NCI-H1092 (cell line): ENCODE measurements around the gene PYGM.

Source experiments
- DNase-seq: peaks from one replicate; lab custom pipeline; 2025; lab: John Stamatoyannopoulos, UW

PYGM gene

DNA sequence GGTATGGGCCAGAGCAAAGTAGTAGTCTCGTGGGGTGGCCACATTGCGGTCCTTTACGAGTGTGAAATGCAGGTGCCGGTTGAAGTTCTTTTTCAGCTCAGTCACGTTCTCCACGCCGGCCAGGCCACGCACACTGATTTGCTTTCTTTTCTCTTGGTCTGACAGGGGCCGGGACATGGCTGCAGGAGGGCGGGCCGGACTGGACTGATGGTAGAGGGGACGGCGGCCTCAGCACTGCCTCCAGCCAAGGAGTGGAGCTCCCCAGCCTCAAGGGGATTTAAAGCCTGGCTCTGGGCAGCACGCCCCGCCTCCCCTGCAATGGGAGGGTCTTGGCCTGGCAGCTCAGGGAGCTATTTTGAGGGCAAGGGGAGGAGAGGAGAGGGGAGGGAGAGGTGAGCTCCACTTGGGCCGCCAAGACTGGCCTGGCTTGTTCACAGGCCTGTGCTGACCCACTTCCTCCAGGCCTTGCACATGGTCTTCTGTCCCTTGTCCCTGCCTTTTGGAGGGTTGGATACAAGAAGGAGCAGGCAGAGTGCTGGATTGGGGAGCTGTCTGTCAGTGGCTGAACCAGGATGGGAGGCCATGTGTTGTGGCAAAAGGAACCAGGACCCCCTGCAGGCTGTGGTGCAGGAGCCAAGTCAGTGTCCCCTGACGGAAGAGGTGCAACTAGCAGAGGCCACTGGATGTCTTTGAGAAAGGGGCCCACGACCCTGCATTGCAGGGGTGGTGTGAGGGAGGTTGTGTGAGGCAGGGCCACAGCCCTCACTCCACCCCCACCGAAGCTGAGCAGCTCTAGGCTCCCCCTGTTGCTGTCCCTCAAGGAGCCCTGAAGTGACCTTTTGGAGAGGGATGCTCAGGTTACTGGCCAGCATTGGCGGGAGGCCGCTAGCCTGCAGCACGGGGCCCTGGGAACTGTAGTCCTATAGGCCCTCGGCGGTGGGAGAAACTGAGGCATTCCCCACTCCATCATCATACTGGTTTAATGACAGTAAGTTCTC lies at the start of gene PYGM:
Gene PYGM (minus strand): TSS at position 253 of the 998 bp plus-strand sequence. CDS start 76 bp downstream, at position 177.
- no peak for DNase-seq

- no peak for DNase-seq
Measured at GRCh38 chr11:64805481-64805880, 45.7 kb upstream of the PYGM start.

- DNase-seq = no peak
Measured at GRCh38 chr11:64804346-64805210, 44.8 kb upstream of the PYGM start.

DNA sequence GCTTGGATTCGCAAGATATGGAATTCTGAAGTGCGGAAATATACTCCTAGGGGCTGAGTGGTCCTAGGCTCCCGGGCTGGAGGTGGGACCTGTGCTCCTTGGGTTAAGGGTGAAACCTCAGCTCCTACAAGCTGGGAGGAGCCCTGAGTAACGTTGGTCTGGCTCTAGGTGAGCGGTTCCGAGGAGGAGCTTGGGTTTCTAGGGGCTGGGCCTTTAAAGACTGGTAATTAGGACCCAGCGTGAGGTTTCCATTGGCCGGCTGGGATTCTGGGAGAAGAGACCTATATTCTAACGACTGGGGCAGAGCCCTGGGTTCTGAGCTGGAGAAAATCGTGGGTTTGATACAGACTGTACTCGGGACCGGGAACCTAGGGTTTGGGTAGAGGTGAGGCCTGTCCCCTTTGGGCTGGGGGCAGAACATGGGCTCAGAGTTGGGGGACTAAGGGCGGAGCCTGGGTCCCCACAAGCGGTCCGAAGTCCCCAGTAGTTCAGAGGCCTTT lies 44.1 kb upstream of the PYGM start:
- no peak for DNase-seq

DNA sequence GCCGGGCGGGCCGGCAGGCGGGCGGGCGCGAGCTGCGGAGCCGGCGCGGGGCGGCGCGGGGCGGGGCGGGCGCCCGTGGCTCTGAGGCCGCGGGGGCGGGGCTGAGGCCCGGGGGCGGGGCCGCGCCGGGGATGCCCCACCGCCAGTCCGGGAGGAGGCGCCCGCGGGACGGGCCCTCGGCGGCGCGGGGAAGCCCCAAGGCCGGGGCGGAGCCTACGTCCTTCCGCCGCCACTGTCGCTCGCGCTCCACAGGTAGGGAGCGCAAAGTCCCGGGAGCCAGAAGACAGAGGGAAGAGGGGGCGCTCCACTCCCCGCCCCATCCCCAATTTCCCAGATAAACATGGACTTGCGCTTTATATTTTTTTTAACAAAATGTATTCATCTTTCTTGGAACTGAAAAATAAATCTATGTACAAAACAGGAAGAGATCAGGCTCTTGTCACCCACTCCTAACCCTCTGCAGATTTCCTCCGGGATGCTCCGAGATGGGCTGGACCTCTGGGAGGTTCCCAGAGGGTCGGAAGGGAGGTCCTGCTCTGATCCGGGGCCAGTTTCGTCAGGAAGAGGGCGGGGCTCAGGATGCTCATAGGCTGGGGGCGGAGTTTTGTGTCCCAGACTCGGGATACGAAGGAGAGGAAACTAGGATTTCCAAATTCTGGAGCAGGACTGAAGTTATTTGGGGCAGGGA lies 43.5 kb upstream of the PYGM start, which contains the start of gene MAP4K2:
Gene MAP4K2 (minus strand): TSS at position 57 of the 688 bp plus-strand sequence. CDS start 65 bp downstream, outside the sequence.
- peak; percentile 84 for DNase-seq

- no peak for DNase-seq
Measured at GRCh38 chr11:64802370-64803157, 42.8 kb upstream of the PYGM start.

- DNase-seq = no peak
Measured at GRCh38 chr11:64801561-64802369, 42.0 kb upstream of the PYGM start.

DNA sequence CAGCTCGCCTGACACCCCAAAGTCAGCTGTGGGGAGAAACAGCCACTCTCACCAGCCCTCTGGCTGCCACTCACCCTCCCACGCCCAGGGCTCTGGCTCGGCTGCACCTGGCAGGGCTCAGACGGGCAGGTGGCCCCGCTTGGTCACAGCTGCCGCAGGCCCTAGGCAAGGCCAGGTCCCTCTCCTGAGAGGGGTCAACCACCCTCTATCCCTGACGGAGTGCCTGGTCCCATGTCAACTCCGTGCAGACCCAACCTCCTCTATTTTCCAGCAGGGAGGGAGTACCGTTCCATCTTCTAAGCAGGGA lies 41.3 kb upstream of the PYGM start:
- DNase-seq = no peak

- no peak for DNase-seq
Measured at GRCh38 chr11:64800303-64801157, 40.8 kb upstream of the PYGM start.

DNA sequence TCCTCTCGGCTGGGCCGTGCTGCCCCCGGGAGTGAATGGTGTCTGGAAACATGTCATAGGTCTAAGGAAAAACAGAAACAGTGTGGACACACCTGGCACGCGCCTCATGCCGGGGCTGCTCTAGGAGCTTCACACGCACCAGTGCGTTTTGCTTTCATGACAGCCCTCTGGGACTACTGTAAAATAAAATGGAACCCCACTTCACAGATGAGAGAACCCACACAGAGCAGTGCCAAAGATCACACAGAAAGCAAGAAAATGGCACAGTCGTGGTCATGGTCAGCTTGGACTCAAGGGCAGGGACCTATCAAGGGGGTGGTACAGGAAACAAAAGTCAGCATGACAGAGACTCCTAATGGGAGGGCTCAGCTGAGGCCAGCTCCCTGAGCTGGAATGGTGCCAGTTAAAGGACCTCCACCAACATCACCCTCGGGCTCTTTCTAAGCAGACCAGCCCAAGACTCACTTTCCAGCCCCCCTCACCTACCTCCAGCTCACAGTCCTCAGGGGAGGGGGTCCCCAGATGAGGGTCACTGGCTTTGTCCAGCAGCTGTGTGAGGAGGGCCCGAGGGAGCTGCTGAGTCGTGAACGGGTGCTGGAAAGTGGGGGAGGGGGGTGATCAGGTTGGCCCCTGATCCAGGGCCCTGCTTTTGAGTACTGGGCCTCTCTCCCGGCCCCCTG lies 40.0 kb upstream of the PYGM start:
- peak; percentile 62 for DNase-seq

GRCh38 chr11:64799256-64799622 lies 39.5 kb upstream of the PYGM start:
- DNase-seq = no peak

DNA sequence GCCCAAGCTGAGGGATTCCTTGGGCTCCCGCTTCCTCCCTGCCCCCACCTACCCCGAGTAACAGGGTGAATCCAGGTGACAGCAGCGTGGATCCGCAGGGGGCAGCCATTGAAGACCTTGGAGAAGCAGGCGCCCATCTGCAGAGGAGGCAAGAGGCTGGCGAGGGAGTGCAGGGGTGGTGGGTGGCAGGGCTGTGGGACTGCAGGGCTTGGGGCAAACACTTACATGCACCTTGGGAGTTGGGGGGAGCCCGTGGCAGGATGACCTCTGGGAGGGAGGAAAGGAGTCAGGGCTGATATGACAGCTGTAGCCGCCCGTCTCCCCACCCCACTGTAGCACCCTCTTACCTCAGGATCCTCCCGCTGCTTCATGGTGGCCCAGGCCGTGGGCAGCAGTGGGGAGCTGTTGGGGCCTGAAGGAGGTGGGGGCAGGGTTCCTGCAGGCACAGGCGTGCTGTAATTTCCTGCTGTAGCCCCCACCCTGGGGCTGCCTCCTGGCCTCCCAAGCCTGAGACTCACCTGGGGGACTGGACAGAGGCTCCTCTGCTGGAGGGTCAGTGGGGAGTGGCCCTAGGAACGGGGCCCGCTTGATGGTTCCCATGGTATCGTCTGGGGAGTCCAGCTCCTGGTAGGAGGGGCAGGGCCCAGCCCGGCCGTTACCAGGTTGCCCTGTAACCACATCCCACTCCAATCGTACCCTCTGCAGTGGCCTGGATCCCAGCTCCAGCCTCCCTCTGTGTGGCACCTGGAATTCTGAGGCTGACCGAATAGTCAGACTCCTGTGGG lies 37.2 kb upstream of the PYGM start:
- no peak for DNase-seq

DNA sequence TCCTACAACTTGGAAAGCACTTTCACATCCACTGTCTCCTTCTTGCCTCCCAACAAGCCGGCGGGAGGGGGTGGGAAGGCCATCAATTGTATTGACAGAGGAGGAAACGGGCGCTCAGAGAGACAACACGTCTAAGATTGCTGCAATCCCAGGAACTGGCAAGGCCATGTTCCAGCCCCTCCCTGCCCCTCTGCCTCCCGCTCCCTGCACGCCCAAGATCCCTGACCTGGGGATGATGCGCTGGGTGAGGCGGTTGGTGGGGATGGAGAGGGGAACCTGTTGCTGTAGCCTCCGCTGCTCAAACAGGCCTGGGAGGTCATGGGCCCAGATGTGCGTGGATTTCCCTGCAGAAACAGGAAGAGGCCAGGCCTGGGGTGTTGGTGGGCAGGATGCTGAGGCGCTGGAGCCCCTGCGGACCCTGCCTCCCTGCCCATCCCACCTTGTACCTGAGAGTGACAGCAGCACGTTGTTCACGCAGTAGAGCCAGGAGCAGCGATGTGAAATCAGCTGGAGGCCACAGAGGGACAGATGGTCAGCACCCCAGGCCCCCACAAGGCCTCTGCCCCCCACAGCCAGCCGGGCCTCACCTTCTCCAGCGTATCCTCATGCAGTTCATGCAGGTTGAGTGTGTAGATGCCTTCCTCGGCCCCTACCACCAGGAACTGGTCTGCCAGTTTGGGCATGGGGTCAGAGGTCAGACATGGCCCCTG lies 36.4 kb upstream of the PYGM start:
- DNase-seq = no peak

DNA sequence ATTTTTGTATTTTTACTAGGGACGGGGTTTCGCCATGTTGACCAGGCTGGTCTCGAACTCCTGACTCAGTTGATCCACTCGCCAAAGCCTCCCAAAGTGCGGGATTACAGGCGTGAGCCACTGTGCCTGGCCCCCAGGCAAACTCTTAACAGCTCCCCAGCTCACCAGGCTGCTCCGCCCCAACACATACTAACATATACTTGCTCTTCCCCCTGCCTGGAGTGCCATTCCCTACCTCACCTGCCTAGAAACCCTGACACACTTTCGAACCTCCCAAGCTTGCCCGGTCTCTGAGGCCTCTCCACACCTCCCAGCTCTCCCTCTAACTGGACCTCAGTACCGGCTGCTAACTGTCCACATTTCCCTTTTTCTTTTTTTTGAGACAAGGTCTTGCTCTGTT lies 34.8 kb upstream of the PYGM start:
- no peak for DNase-seq

DNA sequence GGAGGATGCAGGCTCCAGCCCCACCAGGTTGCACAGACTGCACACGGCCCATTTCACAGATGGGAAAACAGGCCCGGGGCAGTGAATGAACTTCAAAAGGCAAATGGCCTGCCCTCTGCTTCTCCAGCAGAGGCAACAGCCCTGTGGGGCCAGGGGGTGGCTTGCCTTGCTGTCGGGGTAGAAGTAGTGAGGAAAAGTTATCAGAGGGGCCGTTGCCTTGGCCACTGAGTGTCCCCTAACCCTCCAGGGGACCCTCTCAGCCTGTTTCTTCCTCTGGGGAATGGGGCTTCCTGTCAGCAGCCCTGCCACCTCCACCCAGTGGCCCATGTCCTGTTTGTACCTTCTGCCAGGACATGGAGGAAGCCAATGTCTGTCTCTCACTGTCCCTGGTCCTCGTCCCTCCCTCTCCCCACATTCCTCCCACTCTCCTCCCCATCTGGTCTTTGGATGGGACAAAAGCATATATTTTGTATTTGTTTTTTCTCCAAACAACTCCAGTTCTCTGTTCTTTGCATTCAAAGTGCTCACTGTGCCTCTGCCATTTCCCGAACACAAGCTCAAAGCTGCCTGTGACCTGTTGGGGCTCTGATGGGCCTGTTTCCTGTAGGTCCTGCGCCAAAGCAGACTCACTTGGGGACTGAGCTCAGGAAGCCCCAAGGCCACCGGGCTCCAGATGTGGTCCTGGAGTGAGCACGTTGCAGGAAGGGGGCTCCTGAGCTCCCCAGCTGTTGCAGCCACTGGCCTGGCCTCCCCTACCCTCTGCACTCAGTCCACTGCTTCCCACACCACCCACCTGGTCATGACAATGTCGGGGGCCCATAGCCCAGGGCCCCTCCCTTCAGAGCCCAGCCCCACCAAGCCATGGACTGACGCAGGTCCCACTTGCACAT lies 33.7 kb upstream of the PYGM start:
- DNase-seq = no peak

DNA sequence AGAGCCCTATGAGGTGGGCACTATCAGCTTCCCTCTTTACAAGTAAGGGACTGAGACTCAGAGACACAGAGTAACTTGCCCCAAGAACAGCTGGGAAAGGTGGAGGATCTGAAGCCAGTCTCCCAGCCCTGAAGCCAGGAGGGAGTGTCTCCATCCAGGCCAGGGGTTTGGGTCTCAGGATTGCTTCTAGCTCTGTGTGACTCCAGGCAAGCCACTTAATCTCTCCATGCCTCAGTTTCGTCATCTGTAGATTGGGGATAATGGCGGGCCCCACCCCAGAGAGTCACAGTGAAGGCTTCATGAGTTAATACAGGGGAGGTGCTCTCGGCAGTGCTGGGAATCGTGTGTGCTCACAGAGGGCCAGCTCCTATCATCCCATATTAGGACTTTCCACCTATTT lies 32.7 kb upstream of the PYGM start:
- DNase-seq = no peak
